Endothelial cell of hepatic sinusoid (primary cell): ENCODE results near the gene LARGE1.

Experiments
- in situ Hi-C: cut with HindIII; loops from 2 replicates; pipeline ENCODE4 v1.10.0; 2017; ENCODE audit warnings: low sequenced_read_pairs

The LARGE1 gene

DNA sequence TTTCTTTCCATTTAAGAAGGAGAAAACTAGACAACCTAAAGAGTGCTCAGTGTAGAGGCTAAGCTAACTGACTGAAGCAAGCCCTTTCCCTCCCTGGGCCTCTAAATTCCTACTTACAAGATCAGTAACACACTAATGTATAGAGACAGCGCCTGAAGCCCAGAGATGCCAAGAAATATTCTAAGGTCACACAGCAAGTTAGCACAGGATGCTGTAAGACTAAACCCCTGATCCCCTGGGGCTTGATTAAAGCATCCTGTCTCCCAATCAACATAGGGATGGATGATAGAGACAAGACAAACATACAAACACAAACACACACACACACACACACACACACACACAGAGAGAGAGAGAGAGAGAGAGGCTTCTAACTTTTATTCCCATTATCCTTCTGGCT, 5.6 kb downstream of the LARGE1 start:
- in situ Hi-C loops: no loop called here

DNA sequence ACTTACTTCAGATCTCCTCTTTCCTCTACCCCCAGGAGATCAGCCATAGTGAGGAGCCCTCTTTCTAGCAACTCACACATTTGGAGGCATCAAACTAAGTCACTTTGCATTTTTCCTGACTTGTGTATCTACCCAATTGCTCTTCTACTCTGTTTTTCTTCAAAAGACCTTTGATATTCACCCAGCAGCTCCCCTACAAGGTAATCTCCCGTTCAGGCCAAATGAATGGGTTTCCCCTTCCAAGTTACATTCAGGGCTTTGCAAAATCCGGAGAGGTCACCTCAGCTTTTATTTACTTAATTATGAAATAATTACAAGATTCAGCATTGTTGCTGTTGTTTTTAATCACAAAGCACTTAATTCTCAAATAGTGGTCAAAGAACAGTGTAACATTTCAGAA, 6.1 kb downstream of the LARGE1 start:
- in situ Hi-C loops: no loop called here

DNA sequence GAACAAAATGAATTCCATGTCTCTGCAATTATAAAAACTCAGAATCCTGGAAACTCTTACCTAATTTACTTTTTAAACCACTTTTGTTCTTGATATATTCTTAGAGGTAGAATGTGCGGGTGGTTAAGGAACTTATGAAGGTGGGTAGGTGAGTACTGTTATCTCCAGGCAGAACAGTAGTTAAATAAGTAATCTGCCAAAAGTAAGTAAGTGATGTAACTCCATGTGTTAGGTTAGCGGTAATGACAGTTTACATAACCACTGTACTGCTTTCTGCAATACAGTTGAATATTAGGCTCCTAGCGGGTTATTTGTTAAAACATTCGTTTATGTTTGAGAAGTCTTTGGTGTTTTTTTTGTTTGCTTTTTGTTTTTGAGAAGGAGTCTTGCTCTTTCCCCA, 7.1 kb downstream of the LARGE1 start:
- in situ Hi-C loops: no loop called here

DNA sequence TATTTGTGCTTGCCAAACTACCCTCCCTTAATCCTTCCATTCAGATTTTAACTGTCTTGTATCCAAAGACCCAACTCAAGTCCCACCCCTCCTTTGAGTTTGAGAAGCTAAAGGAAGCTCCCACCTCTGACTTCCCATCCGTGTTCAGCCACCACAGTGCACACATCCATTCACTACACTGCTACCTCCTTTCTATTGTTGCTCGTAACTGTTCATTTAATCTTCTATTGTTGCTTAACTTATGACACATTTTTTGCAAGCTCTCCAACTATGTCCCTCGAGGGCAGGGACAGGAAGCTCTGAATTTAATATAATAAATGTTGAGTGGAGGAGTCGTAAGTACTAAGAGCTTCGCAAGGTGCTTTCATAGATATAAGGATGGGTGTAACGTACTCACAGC, 10.4 kb downstream of the LARGE1 start:
- in situ Hi-C loops: no loop called here

DNA sequence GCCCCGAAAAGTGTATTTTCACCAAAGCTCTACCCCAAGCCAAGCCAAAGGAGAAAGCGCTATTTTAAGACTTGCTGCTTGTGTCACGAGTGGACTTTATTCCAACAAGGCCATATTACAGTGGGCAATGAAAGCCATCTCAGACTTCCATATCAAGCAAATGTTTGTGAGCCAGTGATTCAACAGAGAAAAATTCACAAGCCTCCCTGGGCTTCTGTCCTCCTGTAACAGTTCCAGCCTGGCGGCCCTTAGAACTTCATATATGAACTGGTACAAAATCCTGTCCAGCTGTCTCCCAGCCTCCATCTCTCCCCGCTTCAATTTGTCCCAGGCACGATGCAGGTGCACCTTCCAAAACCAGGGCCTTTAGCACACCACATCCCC, 11.2 kb downstream of the LARGE1 start:
- in situ Hi-C loops: no loop called here

DNA sequence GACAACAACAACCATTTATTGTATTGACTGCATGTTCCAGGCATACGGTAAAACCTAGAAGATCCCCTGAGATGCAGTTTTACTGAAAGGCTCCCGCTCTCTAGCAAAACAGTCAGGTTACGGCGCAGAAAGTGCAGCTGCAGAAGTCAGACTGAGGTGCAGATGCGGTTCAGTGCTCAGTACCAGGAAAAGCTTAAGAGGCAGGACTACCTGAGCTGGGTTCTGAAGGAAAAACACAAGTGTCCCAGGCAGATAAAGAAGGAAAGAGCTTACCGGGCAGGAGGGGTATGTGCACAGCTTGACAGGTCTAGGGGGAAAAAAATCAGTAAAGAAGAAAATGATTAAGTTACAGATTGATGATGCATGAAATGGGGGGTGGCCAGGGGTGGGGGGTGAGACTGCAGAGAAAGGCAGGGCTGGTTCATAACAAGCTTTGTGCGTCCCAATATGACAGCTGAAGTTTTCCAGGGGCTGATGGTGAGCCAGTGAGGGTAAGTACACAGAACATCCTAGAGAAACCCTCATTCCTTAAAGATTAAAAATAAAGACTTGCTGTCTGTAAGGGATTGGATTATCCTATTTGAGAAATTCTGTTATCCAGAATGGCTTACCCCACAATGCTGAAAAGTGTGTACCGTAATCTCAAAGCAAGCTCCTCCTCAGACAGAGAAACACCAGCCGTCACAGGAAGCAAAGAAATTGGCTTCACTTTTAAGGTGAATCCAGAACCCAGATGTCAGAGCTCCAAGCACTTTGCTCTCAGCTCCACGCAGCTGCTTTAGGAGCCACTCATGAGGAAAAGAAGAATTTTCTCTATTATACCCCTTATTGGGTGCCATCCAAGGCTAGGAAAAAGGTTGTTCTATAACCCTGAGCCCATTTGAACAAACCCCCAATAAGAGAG, 11.9 kb downstream of the LARGE1 start:
- in situ Hi-C loops: no loop called here

DNA sequence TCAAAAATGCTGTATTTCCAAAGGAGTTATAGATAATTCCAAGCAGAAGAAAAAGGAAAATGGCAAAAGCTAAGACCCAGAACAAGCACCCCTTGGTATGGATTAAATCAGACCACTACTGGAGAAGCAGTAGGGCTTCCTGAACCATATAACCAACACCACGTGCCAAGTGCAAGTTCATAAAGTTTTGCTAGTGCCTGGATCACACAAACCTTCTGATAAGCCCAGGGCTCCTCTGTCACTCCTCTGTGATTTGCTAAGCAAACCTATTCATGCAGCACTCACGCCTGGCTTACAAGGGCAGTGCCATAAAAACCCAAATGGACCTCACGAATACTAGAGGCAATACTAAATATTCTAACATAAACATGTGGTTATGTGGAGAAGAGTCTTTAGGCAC, 13.3 kb downstream of the LARGE1 start:
- in situ Hi-C loops: no loop called here

DNA sequence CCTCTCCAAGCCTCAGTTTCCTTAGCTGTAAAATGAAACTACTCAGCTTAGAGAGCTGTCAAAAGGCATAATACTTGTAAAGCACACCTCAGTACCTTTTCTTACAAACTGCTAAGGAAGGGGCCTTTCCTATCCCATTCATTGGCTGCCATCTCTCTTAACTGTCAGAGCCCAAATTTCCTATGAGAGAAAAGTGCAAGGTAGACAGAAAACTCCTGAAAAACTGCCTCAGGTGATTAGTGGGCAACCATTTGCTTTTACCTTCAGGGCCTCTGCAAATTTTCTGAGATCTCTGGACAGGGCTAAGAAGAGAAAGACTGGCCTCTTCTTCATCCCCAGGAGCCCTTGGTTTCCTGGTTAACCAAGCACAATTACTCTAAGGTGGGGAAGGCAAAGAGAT, 13.8 kb downstream of the LARGE1 start:
- in situ Hi-C loops: no loop called here

DNA sequence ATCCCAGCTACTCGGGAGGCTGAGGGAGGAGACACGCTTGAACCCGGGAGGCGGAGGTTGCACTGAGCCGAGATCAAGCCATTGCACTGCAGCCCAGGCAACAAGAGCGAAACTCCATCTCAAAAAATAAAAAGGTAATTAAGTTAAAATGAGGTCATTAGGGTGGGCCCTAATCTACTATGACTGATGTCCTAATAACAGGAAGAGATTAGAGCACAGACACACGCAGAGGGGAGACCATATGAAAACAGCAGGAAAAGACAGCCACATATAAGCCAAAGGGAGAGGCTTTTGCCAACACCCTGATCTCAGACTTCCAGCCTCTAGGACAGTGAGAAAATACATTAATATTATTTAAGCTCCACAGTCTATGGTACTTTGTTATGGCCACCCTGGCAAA, 17.3 kb downstream of the LARGE1 start:
- in situ Hi-C loops: no loop called here

DNA sequence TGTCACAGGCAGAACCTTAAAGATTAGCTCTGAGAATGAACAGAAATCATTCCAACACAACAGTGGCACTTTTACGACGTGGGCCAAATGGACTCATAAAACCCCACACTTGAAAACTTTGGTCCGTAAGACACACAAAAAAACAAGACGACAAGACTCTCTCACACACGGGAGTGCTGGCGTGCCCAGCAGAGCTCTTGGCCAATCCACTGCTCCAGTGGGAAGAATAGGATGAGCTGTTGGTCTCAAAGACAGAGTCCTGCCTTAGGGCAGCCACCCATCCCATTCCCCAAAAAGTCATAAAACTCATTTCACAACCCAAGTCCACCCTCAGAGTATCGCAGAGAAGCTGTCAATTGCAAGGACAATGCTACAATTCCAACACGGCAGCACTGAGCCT, 18.2 kb downstream of the LARGE1 start:
- in situ Hi-C loops: no loop called here

DNA sequence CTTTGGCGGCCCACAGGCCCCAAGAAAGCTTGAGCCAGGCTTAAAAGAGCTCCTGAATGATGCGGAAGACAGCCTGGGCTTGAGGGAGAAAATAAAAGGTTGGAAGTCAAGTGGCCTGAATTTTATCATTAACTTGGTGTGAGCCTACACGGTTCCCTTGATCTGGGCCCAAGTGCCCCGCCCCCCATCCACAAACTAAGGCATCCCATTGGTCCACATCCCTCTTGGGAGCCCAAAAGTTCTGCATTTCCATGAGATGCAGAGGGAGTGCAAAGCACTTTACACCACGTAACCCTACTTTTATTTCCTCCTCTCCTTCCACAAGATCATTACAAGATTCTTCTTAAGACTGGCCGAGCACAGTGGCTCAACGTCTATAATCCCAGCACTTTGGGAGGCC, 22.2 kb downstream of the LARGE1 start:
- in situ Hi-C loops: no loop called here

DNA sequence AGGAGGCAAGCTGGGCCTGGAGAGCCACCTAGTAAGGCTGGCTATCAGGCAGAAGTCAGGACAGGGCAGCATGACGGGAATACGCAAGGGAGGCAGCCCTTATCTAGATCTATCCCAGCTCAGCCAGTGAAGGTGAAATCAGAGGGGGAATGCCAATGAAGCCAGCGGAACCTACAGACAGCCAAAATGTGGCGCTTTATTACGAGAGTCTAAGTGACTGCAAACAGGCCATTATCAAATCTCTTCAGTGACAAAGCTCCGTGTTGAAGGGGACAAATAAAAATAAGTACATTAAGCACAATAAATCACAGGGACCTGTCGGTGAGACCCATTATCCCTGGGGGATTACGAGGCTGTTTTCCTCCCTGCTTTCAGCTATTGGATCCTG, 22.8 kb downstream of the LARGE1 start:
- in situ Hi-C loops: no loop called here

DNA sequence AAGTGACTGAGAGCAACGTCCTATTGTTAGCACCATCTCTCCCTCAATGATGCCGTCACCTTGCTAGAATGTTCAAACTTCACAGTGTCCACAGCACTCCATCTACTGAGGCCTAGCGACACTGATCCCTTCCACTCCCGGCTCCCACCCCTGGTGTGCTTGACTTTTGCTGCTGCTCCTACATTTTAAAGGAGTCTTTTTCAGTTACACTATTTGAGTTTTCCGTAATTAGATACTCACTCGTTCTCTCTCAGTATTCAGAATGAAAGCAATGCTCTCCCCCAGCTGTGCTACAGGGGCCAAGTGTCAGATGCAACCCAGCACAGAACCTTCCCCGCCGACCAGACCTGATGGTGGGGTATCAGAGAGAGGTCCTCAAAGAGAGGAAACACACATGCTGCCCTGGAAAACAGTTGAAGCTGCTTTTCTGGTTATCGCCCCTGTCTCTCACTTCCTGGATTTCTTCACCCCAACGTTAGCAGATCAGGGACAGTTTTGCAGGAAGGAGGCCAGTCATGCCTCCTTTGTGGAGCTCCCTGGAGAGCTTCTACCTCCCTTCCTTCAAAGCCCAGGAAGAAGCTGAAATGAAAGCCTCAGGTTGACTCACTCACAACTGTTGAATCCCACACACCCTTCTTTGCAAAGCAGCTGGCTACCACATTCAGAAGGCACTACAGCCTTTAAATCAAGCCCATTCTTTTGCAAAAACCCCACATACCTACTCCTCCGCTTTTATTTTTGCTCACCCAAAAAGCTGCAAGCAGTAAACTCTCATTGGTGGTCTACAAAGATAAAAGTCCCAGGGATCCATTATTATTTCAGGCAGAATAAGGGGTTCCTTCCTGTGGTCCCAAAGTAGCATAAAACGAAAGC, 23.5 kb downstream of the LARGE1 start:
- in situ Hi-C loops: no loop called here

DNA sequence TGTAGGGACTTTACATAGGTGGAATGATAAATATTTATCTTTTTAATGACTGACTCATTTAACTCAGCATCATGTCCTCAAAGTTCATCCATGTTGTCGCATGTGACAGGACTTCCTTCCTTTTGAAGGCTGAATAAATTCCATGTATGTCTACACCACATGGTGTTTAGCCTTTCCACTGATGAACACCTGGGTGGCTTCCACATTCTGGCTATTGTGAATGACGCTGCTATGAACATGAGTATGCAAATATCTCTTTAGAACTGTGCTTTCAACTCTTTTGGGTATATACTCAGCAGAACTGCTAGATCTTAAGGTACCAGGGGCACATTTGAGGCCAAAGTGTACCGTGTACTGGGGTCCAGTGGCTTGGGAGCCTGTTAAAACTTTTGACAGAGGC, 24.1 kb downstream of the LARGE1 start:
- in situ Hi-C loops: no loop called here

DNA sequence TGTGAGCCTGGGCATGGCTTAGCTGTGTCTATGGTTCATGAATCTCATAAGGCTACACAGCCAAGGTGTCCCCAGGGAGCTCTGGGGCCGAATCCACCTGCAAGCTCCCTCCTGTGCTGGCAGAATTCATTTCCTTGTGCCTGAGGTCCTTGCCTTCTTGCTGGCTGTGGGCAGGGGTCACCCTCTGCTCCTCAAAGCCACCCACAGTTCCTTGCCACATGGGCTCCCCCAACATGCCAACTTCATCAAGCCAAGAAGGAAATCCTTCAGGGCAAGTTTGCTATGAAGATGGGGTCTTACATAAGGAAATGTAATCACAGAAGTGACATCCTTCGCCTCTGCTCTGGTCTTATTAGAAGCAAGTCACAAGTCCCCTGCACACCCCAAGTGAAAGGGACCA, 24.8 kb downstream of the LARGE1 start:
- in situ Hi-C loops: no loop called here

DNA sequence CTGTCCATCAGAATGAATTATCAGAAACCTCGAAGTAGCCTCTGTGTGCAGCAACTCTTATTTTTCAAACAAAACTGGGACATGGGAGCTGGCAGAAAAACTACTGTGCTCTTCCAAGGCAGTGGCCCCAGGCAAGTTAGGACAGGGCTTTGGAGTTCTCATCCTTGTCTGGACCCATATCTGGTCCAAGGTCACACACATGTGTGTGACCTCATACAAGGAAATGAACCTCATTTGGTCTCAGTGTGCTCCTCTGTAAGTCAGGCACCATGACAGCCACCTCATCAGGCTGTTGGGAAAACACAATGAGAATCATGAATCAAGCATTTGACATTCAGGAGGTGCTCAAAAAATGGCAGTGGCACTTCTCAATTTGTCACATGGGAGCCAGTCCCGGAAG, 25.8 kb downstream of the LARGE1 start:
- in situ Hi-C loops: no loop called here

DNA sequence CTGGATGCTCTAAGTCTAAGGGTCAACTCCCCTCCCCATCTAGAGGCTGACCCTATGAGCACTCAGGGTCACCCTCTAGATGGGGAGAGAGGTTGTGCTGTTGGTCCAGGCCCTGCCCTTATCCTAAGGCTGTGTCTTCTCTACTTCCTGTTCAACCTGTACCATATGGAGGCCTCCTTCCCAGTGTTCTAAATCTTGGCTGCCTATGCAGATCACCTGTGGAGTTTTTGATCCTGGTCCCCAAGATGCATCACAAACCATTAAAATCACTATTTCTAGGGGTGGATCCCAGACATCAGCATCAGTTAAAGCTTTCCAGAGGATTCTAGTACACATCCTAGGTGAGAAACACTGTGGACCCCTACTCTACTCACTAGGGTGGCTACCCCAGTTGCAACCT, 26.2 kb downstream of the LARGE1 start:
- in situ Hi-C loops: no loop called here

DNA sequence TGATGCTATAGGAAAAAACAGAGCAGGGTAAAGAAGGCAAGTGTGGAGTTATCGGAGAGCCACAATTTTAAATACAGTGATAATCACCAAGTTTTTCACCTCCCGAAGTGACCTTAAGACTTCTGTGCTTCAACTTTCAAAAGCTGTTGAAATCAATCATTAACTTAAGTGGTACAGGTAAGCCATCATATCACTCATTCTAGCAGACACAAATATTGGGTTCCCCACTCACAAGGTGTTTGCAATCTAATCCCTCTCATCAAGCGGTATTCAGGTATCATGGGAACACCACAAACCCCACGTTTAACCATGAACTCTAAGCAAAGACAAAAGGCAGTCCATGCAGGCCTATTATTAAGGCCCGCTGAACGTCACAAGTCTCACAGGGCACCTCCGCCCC, 26.8 kb downstream of the LARGE1 start:
- in situ Hi-C loops: no loop called here

DNA sequence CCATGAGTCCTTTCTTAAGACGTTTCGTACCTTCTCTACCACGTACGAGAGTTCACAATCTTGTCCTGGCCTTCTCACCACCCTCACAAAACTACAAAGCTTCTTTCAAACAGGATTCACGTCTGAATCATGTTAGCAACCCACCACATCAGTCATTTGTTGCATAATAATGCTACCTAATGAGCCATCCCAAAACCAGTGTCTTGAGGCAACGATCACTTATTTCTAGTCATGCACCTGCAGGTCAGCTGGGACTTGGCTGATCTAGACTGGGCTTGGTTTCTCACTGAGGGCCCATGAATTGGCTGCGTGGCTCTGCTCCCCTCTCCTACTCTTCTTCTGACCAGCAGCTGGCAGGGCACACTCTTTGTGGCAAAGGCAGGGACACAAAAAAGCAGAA, 28.3 kb downstream of the LARGE1 start:
- in situ Hi-C loops: no loop called here

DNA sequence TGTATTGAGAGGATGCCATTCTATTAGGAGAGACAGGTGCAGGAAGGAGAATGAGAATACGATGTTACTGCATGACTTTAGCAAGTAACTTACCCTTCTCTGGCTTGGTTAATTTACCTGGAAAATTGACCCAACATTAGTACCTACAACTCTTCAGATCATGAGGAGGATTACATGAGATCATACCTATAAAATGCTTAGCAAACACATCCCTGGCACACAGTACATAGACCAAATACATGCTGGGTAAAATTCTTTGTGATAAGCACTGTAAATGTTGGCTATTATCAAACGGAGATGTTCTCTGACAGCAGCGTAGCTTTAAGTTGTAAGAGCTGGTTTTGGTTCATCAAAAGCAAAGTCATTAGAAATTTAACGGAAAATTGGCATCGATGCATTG, 28.8 kb downstream of the LARGE1 start:
- in situ Hi-C loops: no loop called here

DNA sequence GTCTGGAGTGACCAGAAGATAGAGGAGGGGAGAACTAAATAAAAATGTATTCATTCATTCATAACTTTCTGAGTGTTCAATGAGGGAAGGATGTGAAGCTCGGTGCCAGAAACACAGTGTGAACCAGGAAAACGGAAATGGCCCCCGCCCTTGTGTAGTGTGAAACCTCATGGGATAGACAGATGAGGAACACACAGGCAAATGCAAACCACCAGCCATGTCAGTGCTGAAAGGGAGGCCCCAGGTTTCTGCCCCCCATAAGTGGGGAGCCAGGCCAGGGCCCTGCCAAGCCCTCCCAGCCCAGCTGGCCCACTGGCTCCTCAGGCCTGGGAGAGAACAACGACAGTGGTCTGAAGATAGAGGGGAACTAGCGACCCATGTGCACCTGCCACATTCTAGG, 30.5 kb downstream of the LARGE1 start:
- in situ Hi-C loops: no loop called here

DNA sequence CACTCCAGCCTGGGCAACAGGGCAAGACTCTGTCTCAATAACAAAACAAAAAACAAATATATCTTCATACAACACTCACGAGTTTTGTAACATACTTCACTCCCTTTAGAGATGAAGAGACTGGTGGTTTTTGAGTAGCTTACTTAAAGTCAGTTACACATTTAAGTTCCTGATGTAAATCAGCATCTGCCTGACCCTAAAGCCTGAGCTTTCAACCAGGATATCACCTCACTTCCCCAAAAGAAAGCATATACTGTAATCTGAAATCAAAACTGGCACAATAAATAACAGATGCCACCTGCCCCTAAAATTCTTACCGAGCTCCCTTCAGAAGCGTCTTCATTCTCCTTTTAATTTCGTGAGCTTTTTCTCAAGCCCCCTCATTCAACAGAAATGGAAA, 31.5 kb downstream of the LARGE1 start:
- in situ Hi-C loops: no loop called here
